Gastrocnemius medialis (tissue), 4 donors: ENCODE results near the gene BANK1.

Experiments used
- CTCF ChIP-seq, 5 experiments: fragments of 450-650 bp in 3 of 5; fragments of 200-600 bp in 2 of 5; sonication (generic) in 2 of 5; IDR thresholded peaks in 4 of 5; conservative IDR thresholded peaks in 1 of 5; 1 replicate in 4 of 5; 2 replicates in 1 of 5; pipeline ENCODE4 v1.5.1; 2016 to 2019; ENCODE audit warnings: antibody characterized with exemption in 5 of 5, mild to moderate bottlenecking in 3 of 5, moderate library complexity in 3 of 5
- POLR2A ChIP-seq, 2 donors: fragments of 450-650 bp; IDR thresholded peaks; one replicate each; pipeline ENCODE4 v1.6.1; 2017; ENCODE audit warnings: antibody characterized with exemption in 2 of 2, mild to moderate bottlenecking in 2 of 2, moderate library complexity in 2 of 2

GRCh38 chr4:102120846-102121245 lies 330.3 kb downstream of the BANK1 start:
- TF ChIP-seq CTCF (IDR thresholded peaks at IDR 0.05 in 4 of 5, conservative IDR thresholded peaks at IDR 0.05 in 1 of 5) (no peak), POLR2A (IDR thresholded peaks at IDR 0.05) (no peak)
